ENCODE measurements around the gene ZNF253. TPM values are rescaled to one million over a fixed set of nuclear protein-coding genes. Genes with fewer than 3 reads are reported as not detected.
"Not testable (repeated sequence)": the region's sequence is repeated elsewhere in the genome, so short reads cannot be mapped to it uniquely, and the experiment has no call there.

Gene ZNF253
- polyA plus RNA-seq, 4 donors, result 27.6 to 34.1 (median 33.1) TPM

DNA sequence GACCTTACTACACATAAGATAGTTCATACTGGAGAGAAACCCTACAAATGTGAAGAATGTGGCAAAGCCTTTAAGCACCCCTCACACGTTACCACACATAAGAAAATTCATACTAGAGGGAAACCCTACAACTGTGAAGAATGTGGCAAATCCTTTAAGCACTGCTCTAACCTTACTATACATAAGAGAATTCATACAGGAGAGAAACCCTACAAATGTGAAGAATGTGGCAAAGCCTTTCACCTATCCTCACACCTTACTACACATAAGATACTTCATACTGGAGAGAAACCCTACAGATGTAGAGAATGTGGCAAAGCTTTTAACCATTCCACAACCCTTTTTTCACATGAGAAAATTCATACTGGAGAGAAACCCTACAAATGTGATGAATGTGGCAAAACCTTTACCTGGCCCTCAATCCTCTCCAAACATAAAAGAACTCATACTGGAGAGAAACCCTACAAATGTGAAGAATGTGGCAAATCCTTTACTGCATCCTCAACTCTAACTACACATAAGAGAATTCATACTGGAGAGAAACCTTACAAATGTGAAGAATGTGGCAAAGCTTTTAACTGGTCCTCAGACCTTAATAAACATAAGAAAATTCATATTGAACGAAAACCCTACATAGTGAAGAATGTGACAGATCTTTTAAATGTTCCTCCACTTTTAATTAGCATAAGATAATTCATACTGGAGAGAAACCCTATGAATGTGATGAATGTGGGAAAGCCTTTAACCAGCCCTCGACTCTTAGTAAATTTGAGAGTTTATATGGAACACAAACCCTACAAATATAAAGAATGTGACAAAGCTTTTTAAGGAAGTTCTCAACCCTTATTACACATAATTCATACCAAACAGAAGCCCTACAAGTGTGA is 26.6 kb downstream of the ZNF253 start:
- DNase-seq (ENCODE audit: low read depth in 4 of 4, low spot score in 2 of 4), result not testable (repeated sequence)

DNA sequence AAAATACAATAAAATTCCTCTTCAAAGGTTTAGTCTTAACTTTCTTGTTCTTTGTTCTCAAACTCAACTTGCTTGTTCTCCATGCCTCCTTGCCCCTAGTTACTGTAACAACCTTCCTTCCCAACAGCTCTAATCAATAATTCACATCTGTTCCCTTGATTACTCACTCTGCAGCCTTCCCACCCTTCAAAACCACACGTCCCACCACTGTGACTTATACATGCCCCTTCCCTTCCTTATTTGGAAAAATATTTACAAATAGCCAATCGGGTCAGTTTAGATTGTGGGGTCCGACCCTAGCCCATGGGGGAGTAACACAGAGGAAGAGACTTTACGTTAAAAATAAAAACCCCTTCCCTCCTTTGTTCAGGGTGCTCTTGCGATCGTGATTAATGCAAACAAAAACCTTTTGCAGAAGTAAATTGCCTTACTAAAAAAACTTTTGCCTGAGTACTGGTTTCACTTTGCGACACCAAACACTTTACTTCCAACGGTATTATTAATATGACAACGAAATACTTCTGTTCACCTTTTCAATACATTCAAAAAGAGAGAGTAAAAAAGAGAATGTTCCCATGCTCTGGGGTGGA is 34.6 kb downstream of the ZNF253 start:
- peak in 2 of 4 donors; percentile 20 to 78 for DNase-seq (ENCODE audit: low read depth in 4 of 4, low spot score in 2 of 4)

DNA sequence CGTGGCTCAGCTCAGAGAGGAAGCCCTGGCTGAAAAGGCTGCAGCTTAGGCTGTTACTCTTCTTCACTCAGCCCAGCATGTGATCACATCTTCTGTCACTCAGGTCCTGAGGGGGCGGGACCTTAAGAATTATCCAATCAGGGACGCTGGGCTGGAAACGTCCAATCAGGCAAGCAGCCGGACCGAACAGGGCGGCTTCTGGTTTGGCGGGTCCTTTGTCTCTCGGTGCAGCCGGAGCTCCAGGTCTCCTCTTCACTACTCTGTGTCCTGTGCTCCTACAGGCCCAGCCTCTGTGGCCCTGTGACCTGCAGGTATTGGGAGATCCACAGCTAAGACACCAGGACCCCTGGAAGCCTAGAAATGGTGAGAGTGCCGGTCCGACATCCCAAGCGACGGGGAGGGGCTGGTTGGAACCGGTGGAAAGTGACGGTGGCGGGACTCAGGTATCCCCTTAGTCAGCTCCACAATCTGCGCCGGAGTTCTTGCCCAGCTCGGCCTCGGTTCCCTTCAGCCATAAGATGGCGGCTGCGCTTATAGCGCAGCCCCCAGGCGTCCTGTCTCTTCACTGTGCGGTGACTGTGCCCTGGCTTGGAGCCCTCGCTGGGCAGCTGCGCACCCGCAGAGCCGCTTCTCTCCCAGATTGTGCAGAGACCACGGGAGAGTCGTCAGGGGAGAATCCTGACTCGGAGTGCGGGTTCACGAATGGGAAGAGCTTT is 35.2 kb downstream of the ZNF253 start, which contains the start of gene ZNF93:
TSS of gene ZNF93 (plus strand) at position 218 of the 716 bp plus-strand sequence. CDS start at position 361, 143 bp downstream.
- peak; percentile 85 to 98 (median 94) for DNase-seq (ENCODE audit: low read depth in 4 of 4, low spot score in 2 of 4)

DNA sequence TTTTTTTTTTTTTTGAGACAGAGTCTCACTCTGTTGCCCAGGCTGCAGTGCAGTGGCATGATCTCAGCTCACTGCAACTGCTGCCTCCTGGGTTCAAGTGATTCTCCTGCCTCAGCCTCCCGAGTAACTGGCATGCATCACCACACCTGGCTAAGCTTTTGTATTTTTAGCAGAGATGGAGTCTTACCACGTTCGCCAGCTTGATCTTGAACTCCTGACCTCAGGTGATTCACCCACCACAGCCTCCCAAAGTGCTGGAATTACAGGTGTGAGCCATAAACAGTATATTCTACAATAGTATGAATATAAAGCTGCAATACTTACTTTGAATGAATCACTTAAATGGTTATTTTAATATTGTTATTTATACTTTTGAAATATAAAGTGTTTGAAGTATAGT is 41.9 kb downstream of the ZNF253 start:
- DNase-seq (ENCODE audit: low read depth in 4 of 4, low spot score in 2 of 4), result not testable (repeated sequence)

DNA sequence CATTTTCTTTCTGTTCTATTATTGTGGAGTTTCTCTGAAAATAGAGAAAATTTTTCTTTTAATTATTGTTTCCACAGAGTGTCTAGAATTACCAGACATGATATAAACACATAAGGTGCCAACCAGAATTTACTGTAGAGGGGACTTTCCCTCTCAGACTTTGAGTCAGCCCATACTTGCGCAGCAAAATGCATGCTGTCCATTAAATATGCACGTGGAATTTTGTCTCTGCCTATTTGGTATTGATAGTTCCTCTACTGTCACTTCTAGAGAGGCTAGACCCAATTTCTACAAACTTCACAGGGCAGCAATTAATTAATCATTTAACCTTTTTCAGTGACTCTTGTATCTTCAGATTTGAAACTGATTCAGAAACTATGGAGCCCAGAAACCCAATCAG is 44.0 kb downstream of the ZNF253 start:
- no peak for DNase-seq (ENCODE audit: low read depth in 4 of 4, low spot score in 2 of 4)

DNA sequence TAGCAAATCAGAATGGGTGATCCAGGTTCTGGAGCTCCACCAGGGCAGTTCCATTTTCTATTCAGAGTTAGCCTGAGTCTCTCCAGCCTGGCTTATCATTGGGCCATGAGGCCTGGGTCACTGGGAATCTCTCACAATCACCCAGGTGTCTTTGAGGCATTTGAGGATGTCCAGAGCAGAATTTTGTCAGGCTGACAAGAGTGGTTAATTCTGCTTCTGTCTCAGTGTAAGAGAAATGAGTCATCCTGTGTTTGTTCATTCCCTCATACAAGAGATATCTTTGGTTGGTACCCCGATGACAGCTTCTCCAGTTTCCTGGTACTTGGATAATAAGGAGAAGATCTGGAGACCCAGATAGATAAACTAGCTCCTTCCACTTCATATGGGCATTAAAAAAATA is 45.5 kb downstream of the ZNF253 start:
- DNase-seq (ENCODE audit: low read depth in 4 of 4, low spot score in 2 of 4), result no peak

DNA sequence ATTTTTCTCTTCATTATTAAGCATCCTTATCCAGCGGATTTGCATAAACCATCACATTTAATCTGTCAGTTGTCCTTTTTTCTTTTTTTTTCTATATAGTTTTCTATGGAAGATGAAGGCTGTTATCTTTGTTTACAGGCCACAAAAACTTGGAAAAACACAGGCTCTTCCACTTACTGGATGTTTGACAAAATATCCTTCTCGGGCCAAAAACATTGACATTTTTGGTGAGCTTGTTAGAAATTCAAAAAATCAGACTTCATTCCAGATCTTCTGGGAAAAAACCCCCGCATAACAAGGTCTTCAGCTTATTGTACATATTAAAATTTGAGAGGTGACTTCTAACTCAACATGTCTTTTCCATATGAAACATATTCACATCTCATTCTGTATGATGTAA is 48.9 kb downstream of the ZNF253 start:
- DNase-seq (ENCODE audit: low read depth in 4 of 4, low spot score in 2 of 4), result no peak

DNA sequence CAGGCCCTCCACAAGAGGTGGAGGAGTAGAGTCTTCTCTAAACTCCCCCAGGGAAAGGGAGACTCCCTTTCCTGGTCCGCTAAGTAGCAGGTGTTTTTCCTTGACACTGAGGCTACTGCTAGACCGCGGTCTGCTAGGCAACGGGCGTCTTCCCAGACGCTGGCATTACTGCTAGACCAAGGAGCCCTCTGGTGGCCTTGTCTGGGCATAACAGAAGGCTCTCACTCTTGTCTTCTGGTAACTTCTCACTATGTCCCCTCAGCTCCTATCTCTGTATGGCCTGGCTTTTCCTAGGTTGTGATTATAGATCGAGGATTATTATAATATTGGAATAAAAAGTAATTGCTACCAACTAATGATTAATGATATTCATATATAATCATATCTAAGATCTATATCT is 64.7 kb downstream of the ZNF253 start:
- not testable (repeated sequence) for DNase-seq (ENCODE audit: low read depth in 4 of 4, low spot score in 2 of 4)

DNA sequence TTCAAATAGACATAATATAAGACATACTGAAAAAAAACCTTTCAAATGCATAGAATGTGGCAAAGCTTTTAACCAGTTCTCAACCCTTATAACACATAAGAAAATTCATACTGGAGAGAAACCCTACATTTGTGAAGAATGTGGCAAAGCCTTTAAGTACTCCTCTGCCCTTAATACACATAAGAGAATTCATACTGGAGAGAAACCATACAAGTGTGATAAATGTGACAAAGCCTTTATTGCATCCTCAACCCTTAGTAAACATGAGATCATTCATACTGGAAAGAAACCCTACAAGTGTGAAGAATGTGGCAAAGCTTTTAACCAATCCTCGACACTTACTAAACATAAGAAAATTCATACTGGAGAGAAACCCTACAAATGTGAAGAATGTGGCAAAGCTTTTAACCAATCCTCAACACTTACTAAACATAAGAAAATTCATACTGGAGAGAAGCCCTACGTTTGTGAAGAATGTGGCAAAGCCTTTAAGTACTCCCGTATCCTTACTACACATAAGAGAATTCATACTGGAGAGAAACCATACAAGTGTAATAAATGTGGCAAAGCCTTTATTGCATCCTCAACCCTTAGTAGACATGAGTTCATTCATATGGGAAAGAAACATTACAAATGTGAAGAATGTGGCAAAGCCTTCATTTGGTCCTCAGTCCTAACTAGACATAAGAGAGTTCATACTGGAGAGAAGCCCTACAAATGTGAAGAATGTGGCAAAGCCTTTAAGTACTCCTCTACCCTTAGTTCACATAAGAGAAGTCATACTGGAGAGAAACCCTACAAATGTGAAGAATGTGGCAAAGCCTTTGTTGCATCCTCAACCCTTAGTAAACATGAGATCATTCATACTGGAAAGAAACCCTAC is 68.0 kb downstream of the ZNF253 start:
- DNase-seq (ENCODE audit: low read depth in 4 of 4, low spot score in 2 of 4), result not testable (repeated sequence)

DNA sequence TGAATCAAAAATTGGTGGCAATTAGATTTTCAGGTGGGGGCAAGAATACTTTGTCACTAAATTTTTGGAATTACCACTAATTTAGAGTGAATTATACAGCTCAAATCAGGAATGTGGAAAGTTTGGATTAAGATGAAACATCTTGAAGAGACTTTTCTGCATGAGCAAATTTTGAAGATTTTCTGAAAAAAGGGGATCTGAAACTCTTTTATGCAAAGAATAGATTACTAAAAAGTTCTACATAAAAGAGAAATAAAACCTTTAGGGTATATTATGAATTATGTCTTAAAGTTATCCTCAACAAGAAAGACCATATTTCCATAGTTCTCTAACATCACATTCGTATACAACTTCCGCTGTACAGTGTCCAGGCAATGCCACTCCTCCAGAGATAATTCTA is 71.7 kb downstream of the ZNF253 start:
- DNase-seq (ENCODE audit: low read depth in 4 of 4, low spot score in 2 of 4), result no peak

DNA sequence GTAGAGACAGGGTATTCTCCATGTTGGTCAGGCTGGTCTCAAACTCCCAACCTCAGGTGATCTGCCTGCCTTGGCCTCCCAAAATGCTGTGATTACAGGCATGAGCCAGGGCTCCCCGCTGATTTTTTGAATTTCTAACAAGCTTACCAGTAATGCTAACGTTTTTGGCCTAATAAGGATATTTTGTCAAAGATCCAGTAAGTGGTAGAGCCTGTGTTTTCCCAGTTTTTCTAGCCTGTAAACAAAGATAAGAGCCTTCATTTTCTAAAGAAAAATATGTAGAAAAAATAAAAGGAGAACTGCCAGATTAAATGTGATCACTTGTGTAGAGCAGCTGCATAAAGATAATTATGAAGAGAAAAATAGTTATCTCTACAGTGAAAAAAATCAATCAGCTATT is 72.8 kb downstream of the ZNF253 start:
- DNase-seq (ENCODE audit: low read depth in 4 of 4, low spot score in 2 of 4), result no peak

DNA sequence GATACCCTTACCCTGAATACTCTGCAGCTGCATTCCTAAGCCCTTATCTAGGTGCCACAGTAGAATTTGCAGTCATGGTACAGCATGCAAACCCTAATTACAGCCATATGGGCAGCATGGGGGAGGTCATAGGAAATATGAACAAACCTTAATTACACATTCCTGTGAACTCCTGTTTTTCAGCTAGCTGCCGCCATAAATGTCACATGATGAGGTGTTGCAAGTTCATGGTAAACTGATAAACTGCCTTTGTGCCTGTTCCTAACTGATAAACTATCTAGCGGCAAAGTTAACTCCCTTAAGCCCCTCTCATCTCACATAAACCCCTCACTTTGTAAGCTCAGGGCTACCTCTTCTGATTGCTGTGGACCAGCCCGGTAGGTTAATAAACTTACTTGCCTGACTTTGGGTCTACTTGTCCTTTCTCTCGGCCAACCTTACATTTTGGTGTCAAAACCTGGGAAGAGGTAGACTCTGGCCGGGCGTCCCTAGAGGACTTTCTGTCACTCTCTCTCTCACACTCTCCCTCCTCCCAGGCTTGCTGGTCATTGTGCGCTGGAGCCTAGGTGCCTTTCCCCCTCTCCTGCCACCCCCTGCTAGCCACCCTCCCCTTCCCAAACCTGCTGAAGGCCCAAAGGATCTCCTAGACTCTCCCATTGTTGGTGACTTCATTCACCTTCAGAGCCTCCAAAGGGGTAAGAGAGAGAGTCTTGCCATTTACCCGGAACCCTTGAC is 78.3 kb downstream of the ZNF253 start:
- DNase-seq (ENCODE audit: low read depth in 4 of 4, low spot score in 2 of 4), result no peak

Other genes with a start within 250 kb of the ZNF253 start
- 1 to 10 TPM; 2.4 to 8.7 (median 6.2) TPM for gene PBX4, start 247.2 kb upstream of the ZNF253 start, polyA plus RNA-seq (ENCODE audit: insufficient read length in 4 of 4)
- gene LPAR2, start 237.7 kb upstream of the ZNF253 start, polyA plus RNA-seq (ENCODE audit: insufficient read length in 4 of 4), result 10 to 100 TPM; 17.0 to 42.9 (median 28.8) TPM
- 1 to 10 TPM; 3.3 to 8.5 (median 5.6) TPM for gene GMIP, start 222.2 kb upstream of the ZNF253 start, polyA plus RNA-seq (ENCODE audit: insufficient read length in 4 of 4)
- gene ATP13A1, start 202.2 kb upstream of the ZNF253 start, polyA plus RNA-seq (ENCODE audit: insufficient read length in 4 of 4), result 10 to 100 TPM; 38.5 to 68.9 (median 54.2) TPM
- 10 to 100 TPM; 13.0 to 22.7 (median 15.6) TPM for gene ZNF101, start 197.0 kb upstream of the ZNF253 start, polyA plus RNA-seq (ENCODE audit: insufficient read length in 4 of 4)
- gene ZNF14, start 132.8 kb upstream of the ZNF253 start, polyA plus RNA-seq (ENCODE audit: insufficient read length in 4 of 4), result 10 to 100 TPM; 11.8 to 15.9 (median 14.6) TPM
- 10 to 100 TPM; 25.2 to 42.0 (median 35.9) TPM for gene ZNF506, start 44.1 kb upstream of the ZNF253 start, polyA plus RNA-seq (ENCODE audit: insufficient read length in 4 of 4)
- gene ZNF93, start 35.1 kb downstream of the ZNF253 start, polyA plus RNA-seq (ENCODE audit: insufficient read length in 4 of 4), result 10 to 100 TPM; 18.4 to 22.2 (median 19.8) TPM
- gene ZNF682, start 173.6 kb downstream of the ZNF253 start, polyA plus RNA-seq (ENCODE audit: insufficient read length in 4 of 4), result 10 to 100 TPM; 11.8 to 21.4 (median 16.6) TPM
- 10 to 100 TPM in 3 of 4 donors, 1 to 10 TPM in 1; 9.4 to 24.0 (median 15.1) TPM for gene ZNF90, start 212.1 kb downstream of the ZNF253 start, polyA plus RNA-seq (ENCODE audit: insufficient read length in 4 of 4)